Ovary (tissue), 3 donors: ENCODE measurements around the gene NCOA6.

ENCODE experiments used
- CTCF ChIP-seq, 3 donors: fragments of 450-650 bp in 2 of 3; fragments of 200-600 bp in 1 of 3; IDR thresholded peaks; one replicate each; pipeline versions ENCODE4 v1.5.1 to v1.8.0; 2016 to 2022; ENCODE audit warnings: antibody characterized with exemption in 3 of 3, mild to moderate bottlenecking in 1 of 3
- EP300 ChIP-seq: sonication (generic); formaldehyde crosslinking; IDR thresholded peaks from one replicate; pipeline ENCODE4 v1.6.1; 2017; ENCODE audit warnings: antibody characterized with exemption
- POLR2A ChIP-seq: fragments of 450-650 bp; IDR thresholded peaks from one replicate; pipeline ENCODE4 v1.6.1; 2017; ENCODE audit warnings: antibody characterized with exemption, mild to moderate bottlenecking, moderate library complexity
- donor health status: DM: no; HTN: no; CAD: no.

GRCh38 chr20:34824026-34824425, 1.4 kb downstream of the NCOA6 start:
- no peak for TF ChIP-seq CTCF (IDR thresholded peaks at IDR 0.05)
- TF ChIP-seq POLR2A = no peak
- TF ChIP-seq EP300 = no peak
